Stimulated activated naive CD4-positive, alpha-beta T cell treated with Interleukin-2 at 50 U/mL for 16 hours (primary cell): ENCODE results near the gene NKX3-2.

Experiments
- DNase-seq: peaks from one replicate; lab custom pipeline; 2025; lab: John Stamatoyannopoulos, UW

The NKX3-2 gene

DNA sequence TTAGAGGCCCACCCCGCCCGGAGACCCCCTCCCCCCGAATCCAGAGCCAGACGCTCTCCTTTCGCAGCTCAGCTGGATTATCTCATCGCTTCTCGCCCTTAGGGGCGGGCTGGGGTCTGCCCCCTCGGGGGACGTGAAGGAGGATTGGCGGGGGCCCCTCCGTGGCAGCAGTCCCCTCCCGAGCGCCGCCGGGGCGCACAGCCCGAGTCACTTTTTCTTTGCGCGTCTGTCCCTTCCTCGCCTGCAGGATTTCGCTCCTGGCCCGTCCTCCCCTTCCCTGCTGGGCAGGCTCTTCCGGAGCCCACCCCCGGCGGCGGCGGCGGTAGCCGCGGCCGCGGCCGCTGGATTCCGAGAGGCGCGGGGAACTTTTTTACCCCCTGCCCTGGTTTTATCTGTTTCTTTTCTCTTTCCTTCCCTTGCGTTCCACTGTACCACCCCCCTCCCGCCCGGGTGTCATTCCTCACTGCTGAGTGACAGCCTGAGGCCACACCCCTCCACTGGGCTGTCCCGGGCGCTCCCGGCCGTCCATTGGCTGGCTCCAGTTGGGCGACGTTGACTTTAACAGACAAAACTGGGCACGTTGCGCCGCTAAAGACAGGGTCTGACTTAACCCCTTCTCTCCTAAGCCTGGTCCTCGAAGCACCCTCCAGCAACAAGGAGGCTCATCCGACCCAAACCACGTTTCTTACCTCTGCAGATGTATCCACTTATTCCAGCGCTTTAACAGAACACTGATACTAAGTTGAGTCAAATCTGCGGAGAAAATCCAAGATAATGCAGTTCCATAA lies 492 bp upstream of the NKX3-2 start:
- DNase-seq, result peak; percentile 17

DNA sequence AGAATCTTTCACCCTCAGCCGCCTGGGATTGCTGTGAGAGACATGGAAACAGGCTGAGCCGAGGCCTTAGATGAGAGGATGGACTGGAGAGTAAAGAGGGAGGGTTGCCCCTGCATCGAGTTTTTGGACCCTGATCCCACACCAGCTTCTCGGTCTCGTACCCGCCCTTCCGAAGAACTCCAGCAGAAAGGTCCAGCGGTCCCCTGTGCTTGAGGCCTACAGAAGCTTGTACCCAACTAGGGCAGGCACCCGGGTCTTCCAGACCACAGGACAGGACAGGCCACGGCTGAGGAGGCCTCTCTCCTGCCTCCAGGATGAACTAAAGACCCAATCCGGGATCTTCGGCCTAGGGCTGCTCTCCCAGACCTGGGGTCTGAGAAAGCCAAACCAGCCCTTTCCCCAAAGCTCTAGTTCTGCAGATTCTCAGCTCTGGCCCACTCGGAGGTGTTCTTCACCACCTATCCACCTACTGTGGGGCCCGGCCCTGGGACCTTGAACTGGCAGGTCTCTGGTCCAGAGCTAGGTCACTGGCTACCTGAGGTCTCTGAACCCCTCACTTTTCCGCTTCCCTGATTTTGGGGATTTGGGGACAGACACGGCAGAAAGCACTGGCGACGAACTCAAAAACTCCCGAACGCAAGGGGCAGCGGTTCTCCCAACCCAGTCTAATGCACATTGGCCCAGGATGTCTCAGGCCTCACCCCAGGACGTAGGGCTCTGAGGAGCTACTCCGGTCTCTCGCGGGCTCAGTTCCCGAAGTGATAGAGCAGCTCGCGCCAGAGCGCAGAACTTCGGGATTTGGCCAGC lies 1.1 kb downstream of the NKX3-2 start:
- DNase-seq, result no peak

DNA sequence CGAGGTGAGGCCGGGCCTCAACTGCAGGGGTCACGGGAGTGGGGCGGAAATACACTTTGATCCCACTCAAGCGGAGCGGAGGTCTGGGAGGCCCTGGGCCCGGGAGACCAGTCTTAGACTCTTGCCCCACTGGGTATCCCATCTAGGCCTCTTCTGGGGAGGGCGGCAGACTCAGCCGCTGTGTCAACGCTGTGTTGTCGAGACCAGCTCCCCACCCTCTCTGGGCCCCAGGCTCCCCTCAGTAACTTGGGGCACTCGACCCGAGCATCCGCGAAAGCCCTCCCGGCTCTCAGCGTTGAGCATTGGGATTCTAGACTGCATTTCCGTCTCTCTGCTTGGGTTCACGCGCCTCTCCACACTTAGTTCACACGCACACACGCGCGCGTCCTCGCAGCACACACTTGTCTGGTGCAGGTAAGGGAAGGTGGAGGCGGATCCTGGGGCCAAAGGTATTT lies 1.7 kb downstream of the NKX3-2 start:
- no peak for DNase-seq

DNA sequence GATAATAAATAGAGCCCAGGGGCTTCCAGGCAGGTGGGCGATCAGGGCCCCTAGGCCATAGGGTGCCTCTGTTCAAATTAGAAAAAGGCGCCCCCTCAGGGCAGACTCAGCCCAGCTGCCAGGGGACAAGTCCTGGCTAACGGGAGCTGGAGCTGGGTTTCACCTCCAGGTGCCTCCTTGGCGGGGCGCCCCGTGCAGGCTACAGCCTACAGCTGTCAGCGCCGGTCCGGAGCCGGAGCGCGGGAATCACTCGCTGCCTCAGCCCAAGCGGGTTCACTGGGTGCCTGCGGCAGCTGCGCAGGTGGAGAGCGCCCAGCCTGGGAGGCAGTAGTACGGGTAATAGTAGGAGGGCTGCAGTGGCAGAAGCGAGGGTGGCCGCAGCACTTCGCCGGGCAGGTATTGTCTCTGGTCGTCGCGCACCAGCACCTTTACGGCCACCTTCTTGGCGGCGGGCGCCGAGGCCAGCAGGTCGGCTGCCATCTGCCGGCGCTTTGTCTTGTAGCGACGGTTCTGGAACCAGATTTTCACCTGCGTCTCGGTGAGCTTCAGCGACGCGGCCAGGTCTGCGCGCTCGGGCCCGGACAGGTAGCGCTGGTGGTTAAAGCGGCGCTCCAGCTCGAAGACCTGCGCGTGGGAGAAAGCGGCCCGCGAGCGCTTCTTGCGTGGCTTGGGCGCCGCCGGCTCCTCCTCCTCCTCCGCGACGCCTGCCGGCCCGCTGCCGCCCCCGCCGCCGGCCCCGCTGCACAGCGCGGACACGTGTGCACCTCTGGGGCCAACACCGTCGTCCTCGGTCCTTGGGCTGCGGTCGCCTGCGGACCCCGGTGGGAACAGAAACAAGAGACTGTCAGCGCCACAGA lies 2.4 kb downstream of the NKX3-2 start:
- DNase-seq, result no peak

DNA sequence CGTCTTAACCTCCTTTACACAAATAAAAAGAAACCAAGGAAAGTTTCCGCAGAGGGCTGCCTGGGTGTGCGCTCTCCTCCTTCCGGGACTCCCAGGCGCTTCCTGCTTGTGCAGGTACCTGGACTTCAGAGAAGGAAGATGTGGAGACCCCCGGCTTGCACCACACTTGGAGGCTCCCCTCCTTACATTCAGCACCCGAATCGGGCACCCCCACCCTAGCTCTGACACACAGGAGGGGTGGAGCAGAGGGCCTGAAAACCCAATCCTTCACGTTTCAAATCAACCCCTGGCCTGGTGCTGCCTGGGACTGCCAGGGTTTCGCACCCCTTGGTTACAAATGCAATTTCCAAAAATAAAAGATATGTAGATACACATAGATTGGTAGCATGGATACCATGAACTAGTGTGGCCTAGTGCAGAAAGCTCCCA lies 3.1 kb downstream of the NKX3-2 start:
- DNase-seq, result no peak

DNA sequence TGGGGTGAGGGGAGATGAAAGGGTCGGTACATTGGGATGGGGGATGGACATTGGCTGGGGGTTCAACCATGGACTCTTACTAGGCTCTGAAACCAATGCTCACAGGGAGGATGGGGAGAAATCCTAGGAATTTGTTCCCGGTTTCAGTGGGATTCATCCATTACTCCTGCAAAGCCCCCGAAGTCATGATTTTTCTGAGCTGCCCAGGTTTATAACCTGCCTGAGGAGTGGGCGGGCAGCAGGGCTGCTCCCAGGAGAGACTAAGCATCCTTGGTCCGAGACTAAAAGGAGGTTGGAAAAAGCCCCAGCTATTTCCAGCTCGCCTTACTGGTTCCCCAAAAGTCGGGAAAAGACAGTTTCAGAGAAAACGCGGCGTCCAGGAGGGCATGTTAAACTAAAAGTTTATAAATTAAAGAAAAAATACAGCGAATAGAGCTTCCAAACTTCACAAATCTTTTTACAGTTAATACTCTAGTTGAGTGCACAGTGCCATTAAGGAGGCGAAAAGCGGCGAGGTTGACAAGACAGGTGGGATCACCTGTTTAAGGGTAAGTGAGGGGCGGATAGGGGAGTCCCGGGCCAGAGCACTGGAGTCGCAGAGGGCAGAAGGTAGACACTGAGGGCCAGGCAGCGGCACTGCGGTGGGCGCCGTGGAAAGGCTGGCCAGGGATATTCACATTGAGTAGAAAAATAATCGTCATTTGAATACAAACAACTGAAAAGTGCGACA lies 3.7 kb downstream of the NKX3-2 start:
- DNase-seq, result no peak

DNA sequence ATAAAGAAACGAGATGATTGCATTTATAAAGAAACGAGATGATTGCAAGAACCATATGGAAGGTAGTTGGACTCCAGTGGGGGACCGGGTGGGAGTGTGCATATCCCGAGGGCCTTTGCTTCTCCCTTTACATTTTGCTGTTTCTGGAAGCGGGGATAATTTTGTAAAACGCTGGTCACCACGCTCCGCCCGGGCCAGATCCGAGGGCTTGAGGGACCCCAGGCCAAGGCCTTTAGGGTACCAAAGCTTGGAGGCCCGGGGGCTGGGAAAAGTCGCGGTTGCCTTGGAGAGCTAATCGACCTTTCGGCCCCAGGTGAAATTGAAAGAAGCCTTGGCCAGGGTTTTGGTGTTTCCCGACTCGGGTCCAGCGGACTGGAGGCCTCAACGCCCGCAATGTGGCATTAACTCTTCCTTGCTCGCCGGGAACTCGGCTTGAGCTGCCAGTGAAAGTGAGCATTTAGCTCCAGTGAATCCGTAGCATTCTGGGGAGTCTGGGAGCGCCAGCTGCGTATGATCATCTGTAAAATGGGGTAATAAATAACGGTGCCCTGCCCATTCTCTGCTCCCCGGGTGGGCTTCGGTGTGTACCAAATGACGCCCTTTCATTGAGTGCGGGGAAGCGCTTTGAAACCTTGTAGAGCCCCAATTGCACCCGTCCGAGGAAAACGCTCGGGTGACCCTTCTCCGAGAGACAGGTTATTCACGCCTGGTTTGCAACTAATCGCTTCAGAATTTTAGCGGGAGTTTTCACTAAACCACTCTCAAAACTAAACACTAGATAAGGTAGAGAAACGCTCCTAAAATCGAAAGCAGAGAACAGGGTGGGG lies 4.5 kb downstream of the NKX3-2 start:
- DNase-seq, result no peak

DNA sequence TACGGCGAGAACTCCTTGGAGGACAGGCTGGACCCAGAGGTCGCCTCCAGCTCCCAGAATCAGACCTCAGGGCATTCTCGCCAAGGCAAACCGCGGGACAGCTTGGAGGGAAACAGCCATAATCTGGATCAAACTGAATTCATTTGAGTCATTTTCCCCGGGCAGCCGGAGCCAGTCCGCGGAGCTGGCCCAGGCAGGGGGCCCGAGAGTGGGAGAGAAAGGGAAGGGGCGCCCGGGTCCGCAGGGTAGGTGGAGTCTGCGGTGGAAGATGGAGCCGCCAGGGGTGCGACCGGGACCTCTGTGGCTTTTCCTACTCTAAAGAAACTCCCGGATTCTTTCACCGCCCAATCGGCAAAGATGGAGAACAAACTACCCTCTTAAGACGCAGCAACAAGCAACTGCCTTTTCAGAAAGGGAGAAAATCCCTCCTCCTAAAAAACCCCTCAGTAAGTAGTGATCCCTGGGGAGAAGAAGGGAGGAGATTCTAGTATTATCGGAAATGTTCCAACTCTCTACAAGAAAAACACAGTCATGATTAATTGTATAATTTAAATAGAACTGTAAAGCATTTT lies 5.2 kb downstream of the NKX3-2 start:
- DNase-seq, result no peak

DNA sequence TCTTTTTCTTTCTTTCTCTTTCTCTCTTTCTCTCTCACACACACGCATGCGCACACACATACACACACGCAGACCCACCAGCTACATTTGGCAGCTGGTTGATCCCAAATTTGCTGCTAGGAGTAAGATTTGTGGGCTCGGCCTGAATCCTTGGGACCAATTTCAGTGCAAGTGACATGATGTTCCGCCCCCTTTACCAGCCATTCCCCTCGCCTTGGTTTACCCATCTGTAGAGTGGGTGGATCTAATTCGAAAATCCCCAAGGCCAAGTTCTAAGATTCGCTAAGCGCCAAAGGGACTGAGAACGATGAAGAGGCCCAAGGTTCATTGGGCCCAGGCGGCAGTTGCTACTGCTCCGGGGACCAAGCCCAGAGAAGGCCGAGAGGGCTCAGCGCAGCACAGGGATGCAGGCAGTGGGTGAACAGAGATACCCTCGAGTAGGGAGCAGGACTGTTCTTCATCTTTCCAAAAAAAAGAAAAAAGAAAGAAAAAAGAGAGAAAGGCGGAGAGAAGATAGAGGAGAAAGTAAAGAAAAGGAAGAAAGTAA lies 5.8 kb downstream of the NKX3-2 start:
- no peak for DNase-seq

DNA sequence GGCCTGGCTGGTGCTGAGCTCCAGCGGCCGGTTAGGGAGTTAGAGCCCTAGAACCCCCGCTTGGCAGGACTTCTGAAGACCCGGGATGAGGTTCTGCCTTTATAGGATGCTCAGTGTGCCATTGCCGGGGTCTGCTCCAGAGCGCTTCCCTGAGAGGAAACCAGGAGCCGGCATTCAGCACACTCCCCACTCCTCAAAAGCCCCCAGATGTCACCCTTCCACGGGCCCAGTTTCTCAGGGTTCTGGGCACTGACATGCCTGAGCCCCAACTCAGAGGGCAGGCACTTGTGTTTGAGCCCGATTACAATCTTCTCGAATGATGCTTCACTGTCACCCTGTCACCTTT lies 6.5 kb downstream of the NKX3-2 start:
- no peak for DNase-seq

DNA sequence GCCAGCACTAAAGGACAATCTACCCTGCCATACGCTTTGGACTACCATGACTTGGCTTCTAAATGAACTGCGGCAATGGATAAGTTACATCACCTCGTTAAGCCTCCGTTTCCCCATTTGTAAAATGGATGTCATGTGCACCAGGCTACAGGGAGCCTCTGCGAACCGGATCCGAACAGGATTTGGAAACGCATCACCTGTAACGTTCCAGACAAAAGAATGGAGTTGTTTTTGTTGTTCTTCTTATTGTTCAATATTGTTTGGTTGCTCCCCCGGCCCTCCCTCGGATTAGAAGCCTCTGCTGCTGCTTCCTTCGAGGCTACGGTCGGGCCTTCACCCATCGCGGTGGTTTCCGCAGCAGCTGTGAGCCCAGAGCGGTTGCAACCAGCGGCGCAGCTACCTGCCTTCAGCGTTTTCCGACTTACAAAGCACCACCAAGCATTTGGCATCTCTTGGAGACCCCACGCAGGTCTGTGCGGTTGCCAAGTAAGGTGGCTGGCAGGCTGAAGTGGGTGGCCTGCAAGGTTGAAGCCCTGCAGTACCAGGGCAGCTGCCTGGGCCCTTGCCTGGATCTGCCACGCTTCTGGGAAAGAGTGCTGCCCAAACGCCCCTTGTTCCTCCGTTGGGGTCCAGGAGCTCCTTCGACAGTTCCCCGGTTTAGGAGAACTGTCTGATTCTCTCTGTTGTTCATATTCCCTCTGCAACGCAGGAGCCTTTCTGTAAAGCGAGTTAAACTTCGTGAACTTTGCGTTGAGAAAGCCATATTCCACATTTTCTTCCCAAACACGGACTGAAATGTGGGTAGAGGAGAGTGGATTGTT lies 7.1 kb downstream of the NKX3-2 start:
- DNase-seq, result no peak

DNA sequence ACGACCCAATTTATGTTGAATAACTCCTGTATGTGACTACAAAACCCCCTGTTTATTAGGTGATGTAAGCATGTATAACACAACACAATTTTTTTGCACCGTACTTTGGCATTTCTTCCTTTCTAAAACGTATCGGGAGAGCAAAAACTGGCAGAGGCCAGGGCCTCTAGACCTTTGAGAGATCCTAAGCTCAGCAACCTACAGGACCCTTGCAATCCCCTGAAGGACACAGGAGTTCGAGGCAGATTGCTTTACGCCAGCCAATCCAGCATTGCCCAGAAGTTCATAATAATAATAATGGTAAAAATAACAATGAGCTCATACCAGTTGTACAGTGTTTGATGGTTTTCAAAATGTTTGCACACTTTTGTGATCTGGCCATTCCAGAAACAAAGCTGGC lies 7.7 kb downstream of the NKX3-2 start:
- DNase-seq, result no peak

DNA sequence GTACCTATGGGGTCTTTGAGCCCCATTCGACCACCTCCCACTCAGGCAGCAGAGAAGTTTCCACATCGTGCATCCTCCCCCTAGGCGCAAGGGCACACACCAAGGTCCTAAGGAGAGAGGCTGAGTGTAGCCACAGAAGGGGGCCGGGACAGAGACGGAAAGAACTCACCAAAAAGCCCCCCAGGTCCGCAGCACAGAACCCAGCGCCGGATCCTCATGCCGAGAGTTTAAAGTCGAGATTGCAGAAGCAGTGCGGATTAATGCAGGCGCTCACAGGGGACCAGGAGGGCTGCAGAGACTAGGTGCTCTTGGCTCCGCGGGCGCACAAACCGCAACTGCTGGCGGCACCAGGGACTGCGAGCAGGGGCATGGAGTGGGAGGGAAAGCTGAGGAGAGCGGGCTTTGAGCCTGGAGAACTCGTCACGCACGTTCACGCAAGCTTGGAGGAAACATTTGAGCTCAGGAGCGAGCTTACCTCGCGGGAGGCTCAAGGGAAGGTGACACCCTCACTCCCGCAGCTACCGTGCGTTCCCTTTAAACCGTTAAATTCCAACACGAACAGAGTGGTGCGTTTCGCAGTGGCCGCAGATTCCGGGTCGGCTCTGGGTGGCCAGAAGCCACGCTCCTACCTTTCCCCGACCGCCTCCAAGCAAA lies 8.5 kb downstream of the NKX3-2 start:
- DNase-seq, result no peak

DNA sequence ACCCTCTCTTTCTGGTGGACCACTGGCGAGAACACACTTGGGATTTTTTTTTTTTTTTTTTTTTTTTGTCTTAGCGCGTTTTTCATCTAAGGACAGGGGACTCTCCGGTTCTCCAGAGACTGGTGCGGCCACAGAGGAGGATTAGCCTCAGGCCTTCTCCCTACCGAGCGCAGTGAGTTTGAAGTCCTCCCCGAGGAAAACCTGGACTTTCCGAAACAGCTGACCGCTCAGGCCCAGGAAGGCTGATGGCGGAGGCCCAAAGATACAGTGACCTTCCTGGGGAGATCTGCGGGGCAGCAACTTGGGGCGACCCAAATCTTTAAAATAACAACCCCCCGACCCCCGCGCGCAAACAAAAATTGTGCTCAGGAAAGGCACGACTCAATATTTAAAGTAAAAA lies 9.2 kb downstream of the NKX3-2 start:
- DNase-seq, result no peak

DNA sequence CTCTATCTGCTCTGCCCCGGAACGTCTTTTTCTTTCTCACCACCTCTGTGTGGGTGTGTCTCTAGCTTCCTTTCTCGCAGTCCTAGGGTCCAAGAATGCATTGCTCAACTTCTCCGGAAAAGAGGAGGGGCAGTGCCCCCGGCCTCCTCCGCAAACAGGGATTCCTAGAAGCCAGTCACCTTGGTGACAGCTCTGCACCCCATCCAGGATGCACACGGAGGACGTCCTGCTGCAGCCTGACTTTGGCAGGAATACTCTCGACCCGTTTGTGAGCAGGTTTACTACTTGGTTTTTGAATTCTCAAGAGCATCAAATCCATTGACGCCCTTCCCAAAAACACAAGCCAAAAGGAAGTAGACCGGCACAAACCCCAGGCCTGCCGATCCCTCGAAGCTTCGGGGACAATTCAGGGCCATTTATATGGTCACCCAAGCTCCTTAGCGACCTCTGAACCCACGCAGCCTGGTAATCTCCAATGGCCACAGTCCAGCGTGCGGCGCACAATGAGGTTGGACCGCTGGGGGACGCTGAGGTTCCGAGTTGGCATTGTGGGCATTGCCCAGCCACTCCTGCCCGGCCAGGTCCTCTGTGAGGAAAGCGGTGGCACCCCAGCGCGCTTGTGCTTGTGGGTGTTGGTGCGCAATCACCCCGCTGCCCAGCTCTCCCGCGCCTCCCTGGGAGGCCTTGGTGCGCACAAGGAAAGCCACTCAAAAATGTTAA lies 9.8 kb downstream of the NKX3-2 start:
- DNase-seq, result no peak

DNA sequence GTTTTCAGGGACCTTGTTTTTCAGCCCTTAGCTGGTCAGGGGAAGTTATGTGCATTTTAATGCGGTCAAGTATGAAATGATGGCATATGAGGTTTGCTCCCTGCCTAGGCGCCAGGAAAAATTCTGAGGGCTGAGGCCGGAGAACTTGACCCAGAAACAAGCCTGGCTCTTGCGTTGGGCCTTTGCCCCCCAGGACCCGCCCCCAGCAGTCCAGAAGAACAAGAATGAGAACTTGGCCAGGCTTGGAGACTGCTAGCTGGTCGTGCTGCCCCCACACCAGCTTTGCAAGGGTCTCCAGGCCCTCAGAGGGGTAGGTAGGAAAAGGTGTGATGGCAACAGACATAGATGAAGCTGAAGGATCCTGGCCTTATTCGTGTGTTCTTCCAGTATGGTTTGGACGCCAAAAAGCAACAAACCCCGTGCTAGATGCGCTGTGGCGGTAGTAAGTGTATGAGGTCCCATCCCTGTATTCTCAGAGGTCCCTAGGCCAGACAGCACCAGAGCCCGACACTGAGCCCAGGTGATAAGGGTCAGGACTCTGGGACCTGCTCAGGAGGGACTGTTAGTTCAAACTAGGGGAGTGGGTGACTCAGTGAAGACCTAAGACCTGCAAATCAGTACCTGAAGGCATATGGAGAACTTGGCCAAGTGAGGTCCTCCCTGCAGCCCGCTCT lies 10.5 kb downstream of the NKX3-2 start:
- DNase-seq, result no peak

DNA sequence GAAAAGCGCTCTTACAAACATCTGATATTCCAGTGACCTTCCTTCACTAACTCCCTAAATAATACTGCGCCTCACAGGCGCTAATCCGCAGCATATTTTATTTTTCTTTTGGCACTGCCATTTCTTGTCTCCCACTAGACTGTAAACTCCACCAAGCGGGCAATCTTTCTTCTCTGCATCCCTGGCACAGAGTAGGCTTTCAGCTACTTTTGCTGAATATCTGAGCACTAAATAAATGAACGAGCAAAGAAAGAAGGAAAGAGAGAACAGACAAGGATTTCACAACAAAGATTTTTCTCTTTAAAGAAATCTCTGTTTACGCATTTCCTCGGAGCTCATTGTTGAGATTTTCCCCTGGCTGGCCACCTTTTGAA lies 12.7 kb downstream of the NKX3-2 start:
- DNase-seq, result no peak
